Endothelial cell of umbilical vein (primary cell): ENCODE data around the gene FOXF1. TPM values are rescaled to one million over a fixed set of nuclear protein-coding genes. Genes with fewer than 3 reads are reported as not detected.

Experiments
- BruUV-seq: library from RNA; stranded (reverse); fragments of 400-500 nt; replicated peaks from 2 replicates; lab custom pipeline; 2021; lab: Mats Ljungman, UMichigan
- CTCF ChIA-PET: fragments of 300-600, 350-600 bp; sonication (Branson Sonifier 250); formaldehyde crosslinking; loops from one replicate; lab custom pipeline; 2021; ENCODE audit warnings: antibody characterized with exemption, inconsistent platforms; lab: Charles Lee
- POLR2A ChIA-PET: fragments of 300-600, 350-600 bp; sonication (Branson Sonifier 250); formaldehyde crosslinking; loops from one replicate; lab custom pipeline; 2021; ENCODE audit warnings: antibody characterized with exemption, inconsistent platforms; lab: Charles Lee
- DNase-seq: peaks from one replicate; pipeline ENCODE4 v3.0.0-alpha.2; 2011; ENCODE audit warnings: low read depth, low spot score
- FAIRE-seq: peaks from 2 replicates; lab custom pipeline; 2011; peaks lifted over from hg19 to GRCh38; lab: Jason Lieb, UNC
- H2AFZ ChIP-seq: 2 replicates; pipeline ENCODE4 v1.6.0; 2012; ENCODE audit warnings: low read depth, low read length, control low read depth, inconsistent platforms
- H3K27ac ChIP-seq: 2 replicates; pipeline ENCODE4 v1.5.1; 2011; ENCODE audit warnings: low read depth, mild to moderate bottlenecking, control low read depth, low read length, moderate library complexity; ENCODE audit not compliant: insufficient read depth
- H3K27me3 ChIP-seq, 2 experiments: 2 replicates each; pipeline versions ENCODE4 v1.6.0 to v1.6.1; 2011; ENCODE audit warnings: low read length in 2 of 2, mixed read lengths in 1 of 2; ENCODE audit not compliant: control insufficient read depth in 2 of 2, insufficient read depth in 2 of 2
- H3K36me3 ChIP-seq, 2 experiments: 2 replicates in 1 of 2; 3 replicates in 1 of 2; pipeline ENCODE4 v1.5.1; 2011; ENCODE audit warnings: low read length in 2 of 2, mild to moderate bottlenecking in 1 of 2, moderate library complexity in 1 of 2; ENCODE audit not compliant: control insufficient read depth in 2 of 2, insufficient read depth in 2 of 2; ENCODE audit errors: extremely low read depth in 1 of 2
- H3K4me1 ChIP-seq: 3 replicates; pipeline ENCODE4 v1.5.1; 2011; ENCODE audit warnings: mild to moderate bottlenecking, low read length; ENCODE audit not compliant: control insufficient read depth, insufficient read depth; ENCODE audit errors: extremely low read depth
- H3K4me2 ChIP-seq: 2 replicates; pipeline ENCODE4 v1.6.1; 2011; ENCODE audit warnings: low read length, control low read depth, mixed read lengths; ENCODE audit not compliant: insufficient read depth
- H3K4me3 ChIP-seq, 3 experiments: fragments of 200-600 bp in 1 of 3; sonication (generic), shearing (Covaris generic) in 1 of 3; replicated peaks in 1 of 3; 2 replicates each; pipeline ENCODE4 v1.5.1; 2011 to 2016; ENCODE audit warnings: control low read depth in 3 of 3, low read length in 3 of 3, mild to moderate bottlenecking in 2 of 3, inconsistent platforms in 1 of 3, low read depth in 1 of 3, moderate library complexity in 1 of 3; ENCODE audit not compliant: insufficient read depth in 1 of 3
- H3K79me2 ChIP-seq: 2 replicates; pipeline ENCODE4 v1.6.0; 2012; ENCODE audit warnings: low read length, inconsistent platforms; ENCODE audit not compliant: control insufficient read depth, insufficient read depth
- H3K9ac ChIP-seq: replicated peaks from 2 replicates; pipeline ENCODE3; 2011; ENCODE audit warnings: low read length, control low read depth; ENCODE audit not compliant: insufficient read depth; ENCODE audit errors: extremely low read depth
- H3K9me1 ChIP-seq: replicated peaks from 3 replicates; pipeline ENCODE4 v1.6.0; 2011; ENCODE audit warnings: mild to moderate bottlenecking, low read length; ENCODE audit not compliant: control insufficient read depth, insufficient read depth; ENCODE audit errors: extremely low read depth
- H3K9me3 ChIP-seq: replicated peaks from 2 replicates; pipeline ENCODE4 v1.5.1; 2012; ENCODE audit warnings: low read length, inconsistent platforms; ENCODE audit not compliant: control insufficient read depth, insufficient read depth
- H4K20me1 ChIP-seq: replicated peaks from 2 replicates; pipeline ENCODE3; 2011; ENCODE audit warnings: mild to moderate bottlenecking, low read length; ENCODE audit not compliant: control insufficient read depth, insufficient read depth; ENCODE audit errors: extremely low read depth
- CTCF ChIP-seq, 2 donors: IDR thresholded peaks; 1 replicate in 1 of 2; 2 replicates in 1 of 2; pipeline ENCODE4 v1.5.1; 2011; ENCODE audit warnings: low read length in 2 of 2, mild to moderate bottlenecking in 2 of 2, moderate library complexity in 2 of 2, control low read depth in 1 of 2, inconsistent platforms in 1 of 2, low read depth in 1 of 2; ENCODE audit not compliant: insufficient read depth in 1 of 2; ENCODE audit errors: extremely low read depth in 1 of 2
- EZH2 ChIP-seq: IDR thresholded peaks from 2 replicates; pipeline ENCODE4 v1.6.1; 2012; ENCODE audit warnings: borderline replicate concordance, low read depth, mild to moderate bottlenecking, moderate library complexity, low read length, inconsistent platforms; ENCODE audit not compliant: severe bottlenecking
- FOS ChIP-seq: IDR thresholded peaks from 2 replicates; pipeline ENCODE4 v1.6.1; 2011; ENCODE audit warnings: mild to moderate bottlenecking, low read length, moderate library complexity, borderline replicate concordance; ENCODE audit not compliant: insufficient read depth
- GATA2 ChIP-seq: IDR thresholded peaks from 2 replicates; pipeline ENCODE4 v1.7.0; 2011; ENCODE audit warnings: low read depth, mild to moderate bottlenecking, moderate library complexity, mixed read lengths, low read length; ENCODE audit not compliant: insufficient read length, insufficient read depth
- JUN ChIP-seq: IDR thresholded peaks from 2 replicates; pipeline ENCODE4 v1.6.1; 2011; ENCODE audit warnings: borderline replicate concordance, low read depth; ENCODE audit not compliant: insufficient read length, insufficient read depth
- MYC ChIP-seq: IDR thresholded peaks from one replicate; pipeline ENCODE4 v1.6.1; 2011; ENCODE audit warnings: mild to moderate bottlenecking, low read depth, low read length
- POLR2A ChIP-seq: IDR thresholded peaks from 2 replicates; pipeline ENCODE4 v1.6.1; 2012; ENCODE audit warnings: low read depth, mild to moderate bottlenecking, control low read depth, low read length
- POLR2AphosphoS5 ChIP-seq: IDR thresholded peaks from 2 replicates; pipeline ENCODE4 v1.6.1; 2012; ENCODE audit warnings: low read depth, mild to moderate bottlenecking, control low read depth, low read length, moderate library complexity; ENCODE audit not compliant: insufficient read depth
- dilution Hi-C: fragments of 300-500 bp; cut with MboI; formaldehyde crosslinking; loops from one replicate; pipeline ENCODE4 v1.15.0; 2019; ENCODE audit warnings: low sequenced_read_pairs; ENCODE audit not compliant: extremely low pct_ligation_motif_present
- intact Hi-C: fragments of 100-400 bp; cut with micrococcal nuclease; formaldehyde crosslinking; loops from one replicate; pipeline ENCODE4 v1.10.0; 2022
- polyA plus RNA-seq, 4 experiments: library from polyadenylated mRNA; depleted of rRNA in 3 of 4; stranded (reverse) in 3 of 4; unstranded in 1 of 4; fragments of >200 nt; gene quantifications; 2 replicates each; pipeline versions ENCODE4 v1.2.1 to v1.2.3, GENCODE V29; 2011 to 2012; ENCODE audit warnings: missing spikeins in 1 of 4
- total RNA-seq: library from RNA; stranded (reverse); gene quantifications from 2 replicates; pipeline ENCODE4 v1.2.3, GENCODE V29; 2021
- TF ChIP-seq, protein P1 (sequence below): IDR thresholded peaks from 2 replicates; pipeline ENCODE4 v1.6.1; 2011; ENCODE audit not compliant: insufficient read depth, insufficient read length

The FOXF1 gene
- total and polyA plus RNA-seq, 2 donors (not counting 3 experiments of a cell fraction or from before 2014, with no cell fraction given): 1.0 to 1.1 TPM

GRCh38 chr16:86530251-86531190 is 20.2 kb downstream of the FOXF1 start:
- Histone ChIP-seq H3K4me1 (no peaks in the 10 kb centered on the region), H3K36me3 (no peaks in the 10 kb centered on the region), H3K27me3 (no peaks in the 10 kb centered on the region), H2AFZ (no peak overlapping the region), H3K9me3 (no peaks in the 10 kb centered on the region), H3K9ac (no peak overlapping the region), H3K79me2 (no peaks in the 10 kb centered on the region), H3K4me2 (no peak overlapping the region), H3K9me1 (no peaks in the 10 kb centered on the region), H3K4me3 (no peak overlapping the region), H4K20me1 (no peaks in the 10 kb centered on the region), H3K27ac (no peak overlapping the region)
- intact Hi-C loops: no loop called here
- no TSS peak for BruUV-seq
- no peak for FAIRE-seq
- POLR2A ChIA-PET: no interaction called here
- CTCF ChIA-PET: no interaction called here
- dilution Hi-C loops: no loop called here
- no peak for TF ChIP-seq JUN
- TF ChIP-seq GATA2: no peak
- TF ChIP-seq, protein P1, sequence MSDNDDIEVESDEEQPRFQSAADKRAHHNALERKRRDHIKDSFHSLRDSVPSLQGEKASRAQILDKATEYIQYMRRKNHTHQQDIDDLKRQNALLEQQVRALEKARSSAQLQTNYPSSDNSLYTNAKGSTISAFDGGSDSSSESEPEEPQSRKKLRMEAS: no peak
- no peak for TF ChIP-seq MYC
- TF ChIP-seq EZH2: no peak
- no peak for TF ChIP-seq POLR2AphosphoS5
- no peak for TF ChIP-seq POLR2A
- TF ChIP-seq FOS: no peak
- TF ChIP-seq CTCF (IDR thresholded peaks at IDR 0.05; ENCODE audit: extremely low read depth in 1 of 2, insufficient read depth in 1 of 2, low read depth in 1 of 2, low read length in 2 of 2): no peak
- DNase-seq: no peak
